D721Med (cell line): Measurements from ENCODE around the gene DHRS3.

Experiments used
- DNase-seq: peaks from one replicate; pipeline ENCODE4 v3.0.0; 2011; ENCODE audit warnings: low spot score; ENCODE audit not compliant: insufficient read length
- FAIRE-seq: peaks from 2 replicates; lab custom pipeline; 2011; peaks lifted over from hg19 to GRCh38; lab: Jason Lieb, UNC
- TF ChIP-seq, protein P1 (sequence below): IDR thresholded peaks from 2 replicates; pipeline ENCODE4 v1.5.1; 2012; ENCODE audit warnings: mild to moderate bottlenecking, control low read depth; ENCODE audit not compliant: insufficient read depth; ENCODE audit errors: missing control alignments

DHRS3 gene

GRCh38 chr1:12591267-12591938 is 26.6 kb downstream of the DHRS3 start:
- DNase-seq (no peak), FAIRE-seq (no peak)

DNA sequence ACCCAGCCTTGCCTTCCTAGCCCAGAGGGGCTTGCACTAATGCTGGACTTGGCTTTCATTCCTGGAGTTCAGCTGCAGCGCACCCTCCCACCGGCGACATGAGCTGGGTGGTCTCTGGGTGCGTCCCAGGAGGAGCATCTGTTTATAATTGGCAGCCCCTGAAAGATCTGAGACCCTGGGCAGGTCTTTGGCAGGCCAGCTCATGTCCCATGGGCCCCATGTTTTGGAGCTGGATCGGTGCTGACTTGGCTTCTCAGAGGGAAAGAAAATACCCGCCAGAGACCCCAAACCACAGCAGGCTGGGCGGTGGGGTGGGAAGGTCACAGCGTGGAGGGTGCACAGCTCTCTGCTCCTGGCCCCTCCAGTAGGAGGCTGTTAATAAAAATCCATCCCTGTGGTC is 29.3 kb downstream of the DHRS3 start:
- TF ChIP-seq, protein P1, sequence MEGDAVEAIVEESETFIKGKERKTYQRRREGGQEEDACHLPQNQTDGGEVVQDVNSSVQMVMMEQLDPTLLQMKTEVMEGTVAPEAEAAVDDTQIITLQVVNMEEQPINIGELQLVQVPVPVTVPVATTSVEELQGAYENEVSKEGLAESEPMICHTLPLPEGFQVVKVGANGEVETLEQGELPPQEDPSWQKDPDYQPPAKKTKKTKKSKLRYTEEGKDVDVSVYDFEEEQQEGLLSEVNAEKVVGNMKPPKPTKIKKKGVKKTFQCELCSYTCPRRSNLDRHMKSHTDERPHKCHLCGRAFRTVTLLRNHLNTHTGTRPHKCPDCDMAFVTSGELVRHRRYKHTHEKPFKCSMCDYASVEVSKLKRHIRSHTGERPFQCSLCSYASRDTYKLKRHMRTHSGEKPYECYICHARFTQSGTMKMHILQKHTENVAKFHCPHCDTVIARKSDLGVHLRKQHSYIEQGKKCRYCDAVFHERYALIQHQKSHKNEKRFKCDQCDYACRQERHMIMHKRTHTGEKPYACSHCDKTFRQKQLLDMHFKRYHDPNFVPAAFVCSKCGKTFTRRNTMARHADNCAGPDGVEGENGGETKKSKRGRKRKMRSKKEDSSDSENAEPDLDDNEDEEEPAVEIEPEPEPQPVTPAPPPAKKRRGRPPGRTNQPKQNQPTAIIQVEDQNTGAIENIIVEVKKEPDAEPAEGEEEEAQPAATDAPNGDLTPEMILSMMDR, result no peak
- FAIRE-seq (no peak), DNase-seq (no peak)

More at GRCh38 chr1:12591267-12591938, 26.6 kb downstream of the DHRS3 start:
- TF ChIP-seq, protein P1, result no peak

DNA sequence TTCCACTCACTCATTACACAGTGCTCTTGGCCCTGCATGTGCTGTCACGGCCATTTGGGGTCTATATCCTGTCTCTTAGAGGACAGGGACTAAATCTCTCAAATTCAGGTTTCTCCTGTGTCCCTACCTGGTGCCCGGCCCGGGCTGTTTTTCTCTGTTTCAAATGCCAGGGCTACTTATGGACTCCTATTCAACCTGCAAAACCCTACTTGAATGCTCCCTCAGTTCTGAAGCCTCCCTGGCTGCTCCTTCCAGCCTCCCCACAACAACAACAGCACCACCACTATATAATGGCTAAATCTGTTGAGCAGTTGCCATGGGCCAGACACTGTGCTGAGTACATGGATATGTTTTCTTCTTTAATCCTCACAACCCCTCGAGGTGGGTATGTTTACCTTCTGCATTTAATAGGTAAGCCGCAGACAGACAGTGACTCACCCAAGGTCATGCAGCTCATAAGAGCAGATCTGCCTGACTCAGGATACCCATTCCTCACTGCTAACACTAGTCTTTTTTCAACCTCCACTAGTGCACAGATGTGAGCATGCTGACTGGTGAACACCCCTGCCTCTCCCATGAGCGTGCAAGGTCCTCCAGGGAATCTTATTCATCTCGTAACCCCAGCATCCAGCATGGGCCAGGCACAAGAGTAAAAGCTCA is 29.9 kb downstream of the DHRS3 start:
- FAIRE-seq, result no peak
- no peak for DNase-seq
- TF ChIP-seq, protein P1, result no peak

DNA sequence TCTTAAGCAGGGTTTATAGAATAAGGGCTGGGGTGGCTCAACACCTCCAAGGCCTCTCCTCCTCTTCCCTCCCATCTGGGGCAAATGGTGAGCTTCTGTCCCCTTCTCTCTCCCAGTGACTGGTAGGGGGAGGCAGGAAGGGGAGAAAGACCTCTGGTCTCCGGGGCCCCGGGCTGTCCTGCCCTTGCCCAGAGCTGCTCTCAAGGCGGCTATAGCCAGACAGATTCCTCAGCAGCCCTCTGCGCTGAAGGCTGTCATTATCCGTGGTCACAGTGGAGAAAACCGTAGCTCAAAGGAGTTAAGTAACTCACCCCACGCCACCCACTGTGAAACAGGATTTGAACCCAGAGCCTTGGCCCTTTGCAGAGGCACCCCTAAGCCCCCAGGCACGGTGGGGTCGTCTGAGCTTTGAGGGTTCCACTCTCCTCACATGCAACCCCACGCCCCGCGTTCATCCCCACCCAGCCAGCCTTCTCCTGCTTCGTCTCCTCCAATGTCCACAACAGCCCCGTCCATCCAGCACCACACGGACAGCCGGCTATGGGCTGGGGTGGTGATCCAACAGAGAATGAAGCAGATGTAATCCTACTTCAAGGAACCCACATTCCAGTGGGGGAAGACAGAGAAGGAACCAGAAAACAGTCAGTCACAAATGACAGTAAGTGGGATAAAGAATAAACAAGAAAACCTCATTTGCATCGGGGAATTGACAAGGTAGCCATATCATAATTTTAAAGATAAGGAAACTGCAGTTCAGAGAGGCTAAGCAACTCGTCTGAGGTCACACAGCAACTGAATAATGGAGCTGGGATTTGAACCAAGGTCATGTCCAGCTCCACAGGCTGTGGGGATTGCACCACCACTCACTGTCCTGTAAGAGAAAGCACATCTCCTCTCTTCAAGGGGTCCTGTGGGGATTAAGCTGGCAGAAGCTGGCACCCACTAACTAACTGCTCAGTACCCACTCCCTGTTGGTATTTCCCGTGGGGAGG is 31.8 kb downstream of the DHRS3 start:
- no peak for FAIRE-seq
- DNase-seq, result no peak
- TF ChIP-seq, protein P1, result no peak

- TF ChIP-seq, protein P1, result no peak
- DNase-seq (no peak), FAIRE-seq (no peak)
These were observed 32.5 kb downstream of the DHRS3 start for GRCh38 chr1:12585536-12585935.

DNA sequence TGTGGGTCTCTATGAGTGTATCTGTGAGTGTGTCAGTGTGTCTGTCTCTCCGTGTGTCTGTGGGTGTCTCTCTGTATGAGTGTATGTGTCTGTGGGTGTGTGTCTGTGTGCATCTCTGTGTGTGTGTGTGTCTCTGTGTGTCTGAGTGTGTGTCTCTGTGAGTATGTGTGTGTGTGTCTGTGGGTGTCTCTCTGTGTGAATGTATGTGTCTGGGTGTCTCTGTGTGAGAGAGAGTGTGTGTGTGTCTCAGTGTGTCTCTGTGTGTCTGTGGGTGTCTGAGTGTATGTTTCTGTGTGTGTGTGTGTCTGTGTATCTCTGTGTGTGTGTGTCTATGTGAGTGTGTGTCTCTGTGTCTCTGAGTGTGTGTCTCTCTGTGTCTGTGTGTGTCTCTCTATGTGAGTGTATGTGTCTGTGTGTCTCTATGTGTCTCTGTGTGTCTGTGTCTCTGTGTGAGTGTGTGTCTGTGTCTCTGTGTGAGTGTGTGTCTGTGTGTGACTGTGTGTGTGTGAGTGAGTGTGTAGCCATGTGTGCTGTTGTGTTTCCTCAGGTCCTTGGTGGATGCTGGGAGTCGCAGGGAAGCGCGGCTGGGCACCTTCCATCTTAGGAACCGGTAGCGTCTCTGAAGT is 33.0 kb downstream of the DHRS3 start:
- FAIRE-seq, result no peak
- TF ChIP-seq, protein P1, result no peak
- DNase-seq, result no peak
